Measurements from ENCODE around the gene ACAD8.

DNA sequence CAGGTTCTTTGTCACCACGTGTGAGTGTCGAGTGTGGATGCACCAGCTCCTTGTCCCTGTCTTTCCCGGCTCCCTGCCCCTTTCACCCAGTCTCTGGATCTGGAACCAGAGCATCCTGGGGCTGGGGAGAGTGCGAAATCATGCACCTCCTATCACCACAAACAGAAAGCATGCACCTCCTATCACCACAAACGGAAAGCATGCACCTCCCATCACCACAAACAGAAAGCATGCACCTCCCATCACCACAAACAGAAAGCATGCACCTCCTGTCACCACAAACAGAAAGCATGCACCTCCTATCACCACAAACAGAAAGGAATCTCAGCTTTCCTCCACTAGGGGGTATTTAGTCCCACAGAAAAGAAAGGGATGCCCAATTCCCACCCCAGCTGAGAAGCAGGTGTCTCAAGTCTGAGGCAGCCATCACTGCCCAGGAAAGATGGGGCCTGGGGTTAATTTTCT is 16.9 kb downstream of the ACAD8 start:
- TF ChIP-seq, protein P1, sequence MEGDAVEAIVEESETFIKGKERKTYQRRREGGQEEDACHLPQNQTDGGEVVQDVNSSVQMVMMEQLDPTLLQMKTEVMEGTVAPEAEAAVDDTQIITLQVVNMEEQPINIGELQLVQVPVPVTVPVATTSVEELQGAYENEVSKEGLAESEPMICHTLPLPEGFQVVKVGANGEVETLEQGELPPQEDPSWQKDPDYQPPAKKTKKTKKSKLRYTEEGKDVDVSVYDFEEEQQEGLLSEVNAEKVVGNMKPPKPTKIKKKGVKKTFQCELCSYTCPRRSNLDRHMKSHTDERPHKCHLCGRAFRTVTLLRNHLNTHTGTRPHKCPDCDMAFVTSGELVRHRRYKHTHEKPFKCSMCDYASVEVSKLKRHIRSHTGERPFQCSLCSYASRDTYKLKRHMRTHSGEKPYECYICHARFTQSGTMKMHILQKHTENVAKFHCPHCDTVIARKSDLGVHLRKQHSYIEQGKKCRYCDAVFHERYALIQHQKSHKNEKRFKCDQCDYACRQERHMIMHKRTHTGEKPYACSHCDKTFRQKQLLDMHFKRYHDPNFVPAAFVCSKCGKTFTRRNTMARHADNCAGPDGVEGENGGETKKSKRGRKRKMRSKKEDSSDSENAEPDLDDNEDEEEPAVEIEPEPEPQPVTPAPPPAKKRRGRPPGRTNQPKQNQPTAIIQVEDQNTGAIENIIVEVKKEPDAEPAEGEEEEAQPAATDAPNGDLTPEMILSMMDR (IDR thresholded peaks at IDR 0.05): peak; percentile 47
- TF ChIP-seq EZH2 (IDR thresholded peaks at IDR 0.05) (no peak), EZH2phosphoT487 (IDR thresholded peaks at IDR 0.05) (no peak)
